B cell (primary cell): ENCODE data around the gene MBNL3. TPM values are rescaled to one million over a fixed set of nuclear protein-coding genes. Genes with fewer than 3 reads are reported as not detected.

Experiments
- ATAC-seq: fragments of 200-7000 bp; cut with Tn5 transposase; one replicate; pipeline ENCODE4 v1.10.0; 2021; ENCODE audit warnings: low read depth, mild to moderate bottlenecking, moderate number of reproducible peaks, moderate library complexity
- CTCF ChIA-PET: fragments of 350-600 bp; sonication (Branson Sonifier 250); formaldehyde crosslinking; loops from one replicate; lab custom pipeline; 2021; ENCODE audit warnings: antibody characterized with exemption, inconsistent platforms; lab: Charles Lee
- POLR2A ChIA-PET: fragments of 350-600 bp; sonication (Branson Sonifier 250); formaldehyde crosslinking; loops from one replicate; lab custom pipeline; 2021; ENCODE audit warnings: antibody characterized with exemption; lab: Charles Lee
- DNase-seq: peaks from one replicate; pipeline ENCODE4 v3.0.0; 2013
- H2AFZ ChIP-seq: 2 replicates; pipeline ENCODE4 v1.6.1; 2012; ENCODE audit warnings: mild to moderate bottlenecking, low read depth, low read length; ENCODE audit not compliant: insufficient read depth, poor library complexity, severe bottlenecking
- H3K27ac ChIP-seq, 2 donors: 1 replicate in 1 of 2; 2 replicates in 1 of 2; pipeline ENCODE4 v1.5.1; 2012 to 2013; ENCODE audit warnings: low read length in 2 of 2, mild to moderate bottlenecking in 2 of 2, moderate library complexity in 1 of 2
- H3K27me3 ChIP-seq, 4 experiments: fragments of 200-600 bp in 1 of 4; sonication (generic) in 1 of 4; replicated peaks in 1 of 4; 1 replicate in 2 of 4; 2 replicates in 2 of 4; pipeline versions ENCODE4 v1.6.1 to v1.7.0; 2013 to 2016; ENCODE audit warnings: low read length in 3 of 4, mild to moderate bottlenecking in 2 of 4, mixed read lengths in 1 of 4, moderate library complexity in 1 of 4; ENCODE audit not compliant: insufficient read depth in 4 of 4, control insufficient read depth in 3 of 4; ENCODE audit errors: control extremely low read depth in 1 of 4
- H3K36me3 ChIP-seq, 2 experiments: replicated peaks in 1 of 2; 1 replicate in 1 of 2; 2 replicates in 1 of 2; pipeline versions ENCODE4 v1.6.1 to v1.7.1; 2013; ENCODE audit warnings: low read length in 1 of 2; ENCODE audit not compliant: insufficient read depth in 2 of 2, control insufficient read depth in 1 of 2; ENCODE audit errors: control extremely low read depth in 1 of 2, extremely low read depth in 1 of 2
- H3K4me1 ChIP-seq, 2 donors: fragments of 200-600 bp in 1 of 2; sonication (generic) in 1 of 2; 1 replicate in 1 of 2; 2 replicates in 1 of 2; pipeline versions ENCODE4 v1.5.1 to v1.6.1; 2013 to 2017; ENCODE audit warnings: low read length in 2 of 2; ENCODE audit not compliant: control insufficient read depth in 2 of 2, insufficient read depth in 2 of 2
- H3K4me2 ChIP-seq: replicated peaks from 2 replicates; pipeline ENCODE3; 2012; ENCODE audit warnings: mild to moderate bottlenecking, low read depth, low read length; ENCODE audit not compliant: poor library complexity, severe bottlenecking
- H3K4me3 ChIP-seq, 5 experiments: fragments of 200-600 bp in 1 of 5; sonication (generic) in 1 of 5; 1 replicate in 3 of 5; 2 replicates in 2 of 5; pipeline versions ENCODE4 v1.5.1 to v1.7.0; 2011 to 2016; ENCODE audit warnings: low read length in 4 of 5, mild to moderate bottlenecking in 4 of 5, low read depth in 2 of 5, control low read depth in 1 of 5, moderate library complexity in 1 of 5; ENCODE audit not compliant: insufficient read depth in 1 of 5; ENCODE audit errors: control extremely low read depth in 1 of 5, extremely low read depth in 1 of 5
- H3K79me2 ChIP-seq: fragments of 200-600 bp; sonication (generic); one replicate; pipeline ENCODE4 v1.6.0; 2016; ENCODE audit warnings: low read length; ENCODE audit not compliant: control insufficient read depth, insufficient read depth
- H3K9ac ChIP-seq: fragments of 200-600 bp; sonication (generic); 2 replicates; pipeline ENCODE4 v1.6.1; 2017; ENCODE audit warnings: mild to moderate bottlenecking, low read length, moderate library complexity
- H3K9me3 ChIP-seq, 3 donors: one replicate each; pipeline versions ENCODE4 v1.6.1 to v1.7.1; 2013; ENCODE audit warnings: low read length in 2 of 3; ENCODE audit not compliant: control insufficient read depth in 2 of 3, insufficient read depth in 1 of 3; ENCODE audit errors: control extremely low read depth in 1 of 3
- H4K20me1 ChIP-seq: 2 replicates; pipeline ENCODE4 v1.6.0; 2012; ENCODE audit warnings: mild to moderate bottlenecking, low read length; ENCODE audit not compliant: insufficient read depth, control insufficient read depth, poor library complexity, severe bottlenecking
- H3K27ac Mint-ChIP-seq: one replicate; pipeline ENCODE4 v1.8.0; 2021; ENCODE audit warnings: mixed read lengths
- H3K27me3 Mint-ChIP-seq: one replicate; pipeline ENCODE4 v1.8.0; 2021; ENCODE audit warnings: mixed read lengths
- H3K4me1 Mint-ChIP-seq: one replicate; pipeline ENCODE4 v1.8.0; 2021; ENCODE audit warnings: mixed read lengths
- H3K4me3 Mint-ChIP-seq: one replicate; pipeline ENCODE4 v1.8.0; 2021; ENCODE audit warnings: mixed read lengths
- H3K9me3 Mint-ChIP-seq: one replicate; pipeline ENCODE4 v1.8.0; 2022; ENCODE audit warnings: mixed read lengths; ENCODE audit not compliant: insufficient read depth
- CTCF ChIP-seq: fragments of 200-600 bp; IDR thresholded peaks from one replicate; pipeline ENCODE4 v1.8.0; 2022; ENCODE audit warnings: antibody characterized with exemption, mild to moderate bottlenecking
- EZH2 ChIP-seq: IDR thresholded peaks from 2 replicates; pipeline ENCODE4 v1.6.1; 2012; ENCODE audit warnings: borderline replicate concordance, low read depth, mild to moderate bottlenecking, moderate library complexity, low read length; ENCODE audit not compliant: insufficient read depth, poor library complexity, severe bottlenecking
- WGBS: methylation state at CpG from one replicate; pipeline ENCODE4 v1.1.5; 2013; ENCODE audit warnings: missing lambda C conversion rate; ENCODE audit not compliant: insufficient coverage; 5-methylcytosine and 5-hydroxymethylcytosine counted together
- intact Hi-C: fragments of 100-400 bp; cut with micrococcal nuclease; formaldehyde crosslinking; loops from one replicate; pipeline ENCODE4 v1.10.0; 2022
- polyA plus RNA-seq: library from polyadenylated mRNA; depleted of rRNA; stranded (reverse); fragments of >200 nt; gene quantifications from 2 replicates; pipeline ENCODE4 v1.2.3, GENCODE V29; 2012
- total RNA-seq, 2 donors: library from RNA; stranded (reverse); fragments of 120-200 nt in 1 of 2; gene quantifications; 1 replicate in 1 of 2; 2 replicates in 1 of 2; pipeline versions ENCODE4 v1.2.3 to v1.2.4, GENCODE V29; 2013 to 2022

MBNL3 gene
- total and polyA plus RNA-seq, 2 donors (not counting 1 experiment from before 2014, with no cell fraction given), result 16.6 to 63.1 TPM

GRCh38 chrX:132404266-132404665 lies 84.6 kb downstream of the MBNL3 start:
- no peak overlapping the region for H3K27ac ChIP-seq
- intact Hi-C loops, result no loop called here
- H4K20me1 ChIP-seq, result no peaks in the 10 kb centered on the region
- peaks cover 2 to 4% of the 10 kb centered on the region in 2 donors for H3K4me1 ChIP-seq
- TF ChIP-seq EZH2 (no peak), CTCF (no peak)
- H3K27me3 ChIP-seq, result peaks cover 0 to 3% (median 0%) of the 10 kb centered on the region in 4 experiments
- no peaks in the 10 kb centered on the region for H3K36me3 ChIP-seq
- ChIA-PET CTCF (no interaction called here), POLR2A (no interaction called here)
- no peaks in the 10 kb centered on the region for H3K9me3 ChIP-seq
- no peaks in the 10 kb centered on the region for H3K79me2 ChIP-seq
- WGBS, result no CpG with 5 or more reads among the region's 5 CpGs
- no peak overlapping the region for H3K4me3 ChIP-seq
- Mint-ChIP-seq H3K27me3 (no peaks in the 10 kb centered on the region), H3K27ac (no peak overlapping the region), H3K9me3 (no peaks in the 10 kb centered on the region), H3K4me3 (no peak overlapping the region), H3K4me1 (peaks cover 8% of the 10 kb centered on the region)
- H3K4me2 ChIP-seq, result no peak overlapping the region
- DNase-seq (no peak), ATAC-seq (no peak)
- no peak overlapping the region for H2AFZ ChIP-seq
- H3K9ac ChIP-seq, result no peak overlapping the region

- no CpG with 5 or more reads among the region's 1 CpG for WGBS
- intact Hi-C loops, result no loop called here
- H3K4me2 ChIP-seq, result no peak overlapping the region
- H3K36me3 ChIP-seq, result no peaks in the 10 kb centered on the region
- no peaks in the 10 kb centered on the region for H4K20me1 ChIP-seq
- H3K27ac ChIP-seq, result no peak overlapping the region
- no peak overlapping the region for H3K9ac ChIP-seq
- H3K79me2 ChIP-seq, result no peaks in the 10 kb centered on the region
- TF ChIP-seq EZH2, result no peak
- TF ChIP-seq CTCF, result no peak
- H3K27me3 ChIP-seq, result peaks cover 0 to 3% (median 0%) of the 10 kb centered on the region in 4 experiments
- no peak for ATAC-seq
- no peak overlapping the region for H2AFZ ChIP-seq
- H3K4me1 ChIP-seq, result no peaks in the 10 kb centered on the region
- no peak overlapping the region for H3K4me3 ChIP-seq
- Mint-ChIP-seq H3K4me3 (no peak overlapping the region), H3K27me3 (no peaks in the 10 kb centered on the region), H3K9me3 (no peaks in the 10 kb centered on the region), H3K4me1 (no peaks in the 10 kb centered on the region), H3K27ac (no peak overlapping the region)
- ChIA-PET CTCF (no interaction called here), POLR2A (no interaction called here)
- H3K9me3 ChIP-seq, result no peaks in the 10 kb centered on the region
- no peak for DNase-seq
These were observed 86.9 kb downstream of the MBNL3 start for GRCh38 chrX:132401935-132402334.
